ENCODE measurements around the gene LIN52. TPM values are rescaled to one million over a fixed set of nuclear protein-coding genes. Genes with fewer than 3 reads are reported as not detected.

LIN52 gene
- total RNA-seq, 1 experiment from 2014 or later = 11.0 TPM

DNA sequence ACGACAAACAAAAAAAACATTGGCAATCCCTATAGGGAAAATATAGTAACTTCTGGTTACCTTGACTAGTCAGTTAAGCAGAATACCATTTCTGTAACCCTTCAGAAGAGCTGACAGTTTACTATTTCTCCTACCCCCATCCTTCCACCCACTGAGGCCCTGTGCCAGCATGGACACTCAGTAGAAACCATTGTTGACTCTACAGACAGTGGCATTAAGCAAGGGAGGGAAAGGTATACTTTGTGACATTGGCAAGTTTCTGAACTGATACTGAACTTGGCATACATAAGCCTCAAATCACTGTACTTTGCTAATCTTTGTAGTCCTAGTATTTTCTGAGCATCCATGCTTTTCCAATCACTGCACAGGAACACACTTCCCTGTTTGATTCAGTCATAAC is 121.1 kb downstream of the LIN52 start:
- Histone ChIP-seq H4K20me1 (ENCODE audit: control insufficient read depth, insufficient read depth, insufficient read length) (no peaks in the 10 kb centered on the region), H2AFZ (ENCODE audit: low read length) (no peak overlapping the region), H2BK120ac (ENCODE audit: low read depth, low read length, poor library complexity, severe bottlenecking) (no peak overlapping the region), H2BK5ac (ENCODE audit: insufficient read length, low read length) (no peak overlapping the region), H3K4me1 (ENCODE audit: insufficient read depth, low read length) (no peaks in the 10 kb centered on the region), H2BK15ac (ENCODE audit: low read depth, low read length) (no peak overlapping the region), H3K4me2 (ENCODE audit: insufficient read depth, insufficient read length, low read length) (no peak overlapping the region), H3K23me2 (ENCODE audit: insufficient read length, low read depth, low read length, poor library complexity, severe bottlenecking) (no peaks in the 10 kb centered on the region), H2AK5ac (ENCODE audit: insufficient read length, low read length) (no peak overlapping the region), H2BK12ac (ENCODE audit: insufficient read length, low read depth, low read length) (no peak overlapping the region), H3K14ac (ENCODE audit: insufficient read depth, low read length) (no peak overlapping the region), H3K27ac (ENCODE audit: insufficient read length, low read depth, low read length) (no peak overlapping the region), H4K8ac (replicated peaks; ENCODE audit: insufficient read length, low read depth, low read length) (no peak overlapping the region), H3K4ac (ENCODE audit: low read depth, low read length) (no peak overlapping the region), H3T11ph (ENCODE audit: low read length) (no peak overlapping the region), H3K18ac (ENCODE audit: insufficient read length, low read depth, low read length) (no peak overlapping the region), H3K79me2 (ENCODE audit: insufficient read depth, low read length) (no peaks in the 10 kb centered on the region), H4K91ac (ENCODE audit: insufficient read length, low read depth, low read length) (no peak overlapping the region), H3K9ac (ENCODE audit: extremely low read depth, insufficient read length, low read length) (no peak overlapping the region), H3K23ac (ENCODE audit: insufficient read length, low read depth, low read length) (no peak overlapping the region), H4K5ac (ENCODE audit: insufficient read length, low read depth, low read length) (no peak overlapping the region), H3K79me1 (ENCODE audit: insufficient read depth, low read depth, low read length, poor library complexity, severe bottlenecking) (no peaks in the 10 kb centered on the region), H3K9me3 (ENCODE audit: control insufficient read depth, low read depth, low read length) (no peaks in the 10 kb centered on the region), H3K27me3 (ENCODE audit: insufficient read depth, low read length) (no peaks in the 10 kb centered on the region), H3K56ac (ENCODE audit: insufficient read length, low read depth, low read length) (no peak overlapping the region), H2BK20ac (ENCODE audit: low read depth, low read length, poor library complexity, severe bottlenecking) (no peak overlapping the region)
- TF ChIP-seq, protein P1, sequence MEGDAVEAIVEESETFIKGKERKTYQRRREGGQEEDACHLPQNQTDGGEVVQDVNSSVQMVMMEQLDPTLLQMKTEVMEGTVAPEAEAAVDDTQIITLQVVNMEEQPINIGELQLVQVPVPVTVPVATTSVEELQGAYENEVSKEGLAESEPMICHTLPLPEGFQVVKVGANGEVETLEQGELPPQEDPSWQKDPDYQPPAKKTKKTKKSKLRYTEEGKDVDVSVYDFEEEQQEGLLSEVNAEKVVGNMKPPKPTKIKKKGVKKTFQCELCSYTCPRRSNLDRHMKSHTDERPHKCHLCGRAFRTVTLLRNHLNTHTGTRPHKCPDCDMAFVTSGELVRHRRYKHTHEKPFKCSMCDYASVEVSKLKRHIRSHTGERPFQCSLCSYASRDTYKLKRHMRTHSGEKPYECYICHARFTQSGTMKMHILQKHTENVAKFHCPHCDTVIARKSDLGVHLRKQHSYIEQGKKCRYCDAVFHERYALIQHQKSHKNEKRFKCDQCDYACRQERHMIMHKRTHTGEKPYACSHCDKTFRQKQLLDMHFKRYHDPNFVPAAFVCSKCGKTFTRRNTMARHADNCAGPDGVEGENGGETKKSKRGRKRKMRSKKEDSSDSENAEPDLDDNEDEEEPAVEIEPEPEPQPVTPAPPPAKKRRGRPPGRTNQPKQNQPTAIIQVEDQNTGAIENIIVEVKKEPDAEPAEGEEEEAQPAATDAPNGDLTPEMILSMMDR (conservative IDR thresholded peaks at IDR 0.05) = no peak
- H3K27me3 Mint-ChIP-seq (ENCODE audit: low read depth) = peaks cover 3% of the 10 kb centered on the region
- DNase-seq = no peak
- no peak overlapping the region for H3K4me3 Mint-ChIP-seq
- H3K36me3 Mint-ChIP-seq (ENCODE audit: insufficient read depth in 1 of 3, low read depth in 3 of 3) = peaks cover 0 to 7% (median 0%) of the 10 kb centered on the region in 3 experiments; a peak in 3 of 7 replicates
- H3K9me3 Mint-ChIP-seq = no peaks in the 10 kb centered on the region
- H3K4me1 Mint-ChIP-seq = no peaks in the 10 kb centered on the region; a peak in 1 of 4 replicates
- no peak overlapping the region for H3K27ac Mint-ChIP-seq
- no CpG with 5 or more reads among the region's 1 CpG for WGBS (ENCODE audit: extremely low coverage, insufficient read length, low lambda C conversion rate)

Measured in H9 (cell line).